Measurements from ENCODE around the gene PRKD3.

Gene PRKD3

DNA sequence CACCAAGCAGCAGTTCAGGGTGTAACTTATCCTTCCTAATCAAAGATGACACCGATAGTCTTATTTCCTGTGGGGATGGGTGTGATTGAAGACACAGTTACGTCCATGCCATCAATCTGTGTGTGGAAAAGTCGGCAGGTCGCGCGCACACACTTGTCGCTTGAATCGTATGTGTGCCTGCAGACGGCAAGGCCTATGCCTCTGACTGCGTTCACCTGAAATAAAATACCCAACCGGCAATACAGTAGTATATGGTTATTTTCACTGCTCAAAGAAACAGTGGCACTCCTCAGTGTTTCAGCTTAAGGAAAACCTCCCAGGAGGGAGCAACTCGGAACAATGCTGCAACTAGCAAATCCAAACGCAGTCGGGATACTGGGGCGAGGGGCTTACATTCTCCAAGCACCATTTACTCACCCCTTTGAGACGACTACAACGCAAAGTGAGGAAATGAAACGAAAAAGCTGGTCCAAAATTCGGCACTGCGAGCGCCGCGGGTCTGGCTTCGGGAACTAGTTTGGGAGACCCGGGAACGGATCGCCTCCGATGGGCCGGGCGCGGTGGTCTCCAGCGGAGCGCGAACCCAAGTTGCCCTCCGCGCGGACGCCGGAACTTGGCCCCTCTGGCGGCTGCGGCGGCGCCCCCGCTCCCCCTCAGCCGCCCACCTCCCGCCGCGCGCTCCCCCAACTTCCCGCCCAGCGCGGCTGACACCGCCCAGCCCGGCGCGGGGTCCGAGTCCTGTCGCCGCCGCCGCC is 675 bp downstream of the PRKD3 start:
- TF ChIP-seq, protein P1, sequence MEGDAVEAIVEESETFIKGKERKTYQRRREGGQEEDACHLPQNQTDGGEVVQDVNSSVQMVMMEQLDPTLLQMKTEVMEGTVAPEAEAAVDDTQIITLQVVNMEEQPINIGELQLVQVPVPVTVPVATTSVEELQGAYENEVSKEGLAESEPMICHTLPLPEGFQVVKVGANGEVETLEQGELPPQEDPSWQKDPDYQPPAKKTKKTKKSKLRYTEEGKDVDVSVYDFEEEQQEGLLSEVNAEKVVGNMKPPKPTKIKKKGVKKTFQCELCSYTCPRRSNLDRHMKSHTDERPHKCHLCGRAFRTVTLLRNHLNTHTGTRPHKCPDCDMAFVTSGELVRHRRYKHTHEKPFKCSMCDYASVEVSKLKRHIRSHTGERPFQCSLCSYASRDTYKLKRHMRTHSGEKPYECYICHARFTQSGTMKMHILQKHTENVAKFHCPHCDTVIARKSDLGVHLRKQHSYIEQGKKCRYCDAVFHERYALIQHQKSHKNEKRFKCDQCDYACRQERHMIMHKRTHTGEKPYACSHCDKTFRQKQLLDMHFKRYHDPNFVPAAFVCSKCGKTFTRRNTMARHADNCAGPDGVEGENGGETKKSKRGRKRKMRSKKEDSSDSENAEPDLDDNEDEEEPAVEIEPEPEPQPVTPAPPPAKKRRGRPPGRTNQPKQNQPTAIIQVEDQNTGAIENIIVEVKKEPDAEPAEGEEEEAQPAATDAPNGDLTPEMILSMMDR (IDR thresholded peaks at IDR 0.05; ENCODE audit: low read length, missing control alignments) = no peak
- peak overlapping the region; percentile 77 for H3K4me3 ChIP-seq (replicated peaks; ENCODE audit: low read depth, low read length)
- DNase-seq (ENCODE audit: low read depth) = peak; percentile 40

DNA sequence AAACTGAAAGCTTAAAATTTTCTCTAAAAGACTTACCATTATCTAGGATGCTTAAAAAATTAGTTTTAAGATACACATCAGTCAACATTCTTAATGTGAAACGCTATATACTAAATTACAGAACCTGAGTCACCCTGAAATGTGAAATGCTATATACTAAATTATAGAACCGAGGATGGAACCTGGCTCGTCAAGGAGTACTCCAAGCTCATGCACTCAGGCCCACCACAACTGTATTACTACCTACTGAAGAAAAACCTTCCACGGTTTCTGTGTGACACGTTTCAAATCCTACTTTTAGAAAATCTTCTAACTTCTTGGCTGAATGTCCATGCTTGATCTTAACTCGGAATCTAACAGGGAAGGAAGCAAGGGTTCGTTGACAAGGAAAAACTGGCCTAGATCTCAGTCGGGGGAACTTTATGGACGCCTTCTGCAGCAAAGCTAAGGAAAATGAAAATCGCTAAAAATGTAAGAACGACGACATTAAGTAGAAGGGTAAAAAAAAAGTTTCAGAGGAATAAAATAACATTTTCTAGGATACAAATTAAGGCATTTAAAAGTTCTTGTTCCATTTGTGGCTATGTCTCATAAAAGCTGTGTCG is 1.4 kb downstream of the PRKD3 start:
- peak overlapping the region; percentile 77 for H3K4me3 ChIP-seq (replicated peaks; ENCODE audit: low read depth, low read length)
- TF ChIP-seq, protein P1 (IDR thresholded peaks at IDR 0.05; ENCODE audit: low read length, missing control alignments) = no peak
- peak; percentile 3 for DNase-seq (ENCODE audit: low read depth)

DNA sequence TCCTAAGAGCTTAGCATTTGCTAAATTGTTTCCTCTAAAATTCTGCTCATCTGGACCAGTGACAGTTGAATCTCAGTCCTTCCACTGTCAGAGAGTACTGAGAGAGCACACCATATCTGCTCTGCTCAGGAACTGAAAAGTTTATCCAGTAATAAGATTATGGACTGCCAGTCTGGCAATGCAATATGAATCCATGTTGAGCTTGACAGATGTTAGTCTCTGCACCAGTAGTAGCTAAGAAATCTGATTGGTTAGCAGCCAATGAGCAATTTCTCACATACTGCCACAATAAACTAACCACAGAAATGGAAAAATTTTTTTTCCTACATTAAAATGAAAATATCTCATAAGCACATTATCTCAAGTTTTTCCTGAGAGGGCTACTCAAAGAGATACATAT is 2.3 kb downstream of the PRKD3 start:
- peak overlapping the region; percentile 77 for H3K4me3 ChIP-seq (replicated peaks; ENCODE audit: low read depth, low read length)
- DNase-seq (ENCODE audit: low read depth) = peak; percentile 55
- TF ChIP-seq, protein P1 (IDR thresholded peaks at IDR 0.05; ENCODE audit: low read length, missing control alignments) = no peak

DNA sequence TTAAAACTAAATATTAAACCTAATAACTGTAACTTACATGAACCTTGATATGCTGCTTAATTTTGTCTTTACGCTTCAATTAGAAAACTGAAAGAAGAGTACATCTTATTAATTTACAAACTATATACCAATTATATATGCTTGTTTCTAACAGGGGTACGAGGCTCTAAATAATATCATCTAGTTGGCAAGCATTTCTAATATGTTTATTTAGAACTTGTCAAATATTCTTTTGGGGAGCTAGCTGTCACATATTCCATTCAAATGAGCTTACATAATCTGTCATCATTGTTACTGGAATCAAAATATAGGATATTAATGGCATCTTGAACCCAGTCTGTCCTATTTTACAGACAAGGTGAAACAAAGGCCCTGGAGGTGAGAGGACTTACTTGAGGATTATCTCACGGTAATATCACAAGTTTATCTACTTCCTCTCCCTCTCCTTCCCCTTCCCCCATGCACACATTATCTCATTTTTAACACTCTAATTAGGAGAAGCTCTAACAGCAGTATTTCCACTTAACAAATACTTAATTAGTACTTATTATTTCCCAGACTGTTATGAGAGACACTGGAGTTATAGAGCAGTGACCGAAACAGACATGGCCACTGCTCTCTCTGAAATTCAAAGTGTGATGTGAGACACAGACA is 3.5 kb downstream of the PRKD3 start:
- no peak for DNase-seq (ENCODE audit: low read depth)
- H3K4me3 ChIP-seq (replicated peaks; ENCODE audit: low read depth, low read length) = no peak overlapping the region
- TF ChIP-seq, protein P1 (IDR thresholded peaks at IDR 0.05; ENCODE audit: low read length, missing control alignments) = no peak

DNA sequence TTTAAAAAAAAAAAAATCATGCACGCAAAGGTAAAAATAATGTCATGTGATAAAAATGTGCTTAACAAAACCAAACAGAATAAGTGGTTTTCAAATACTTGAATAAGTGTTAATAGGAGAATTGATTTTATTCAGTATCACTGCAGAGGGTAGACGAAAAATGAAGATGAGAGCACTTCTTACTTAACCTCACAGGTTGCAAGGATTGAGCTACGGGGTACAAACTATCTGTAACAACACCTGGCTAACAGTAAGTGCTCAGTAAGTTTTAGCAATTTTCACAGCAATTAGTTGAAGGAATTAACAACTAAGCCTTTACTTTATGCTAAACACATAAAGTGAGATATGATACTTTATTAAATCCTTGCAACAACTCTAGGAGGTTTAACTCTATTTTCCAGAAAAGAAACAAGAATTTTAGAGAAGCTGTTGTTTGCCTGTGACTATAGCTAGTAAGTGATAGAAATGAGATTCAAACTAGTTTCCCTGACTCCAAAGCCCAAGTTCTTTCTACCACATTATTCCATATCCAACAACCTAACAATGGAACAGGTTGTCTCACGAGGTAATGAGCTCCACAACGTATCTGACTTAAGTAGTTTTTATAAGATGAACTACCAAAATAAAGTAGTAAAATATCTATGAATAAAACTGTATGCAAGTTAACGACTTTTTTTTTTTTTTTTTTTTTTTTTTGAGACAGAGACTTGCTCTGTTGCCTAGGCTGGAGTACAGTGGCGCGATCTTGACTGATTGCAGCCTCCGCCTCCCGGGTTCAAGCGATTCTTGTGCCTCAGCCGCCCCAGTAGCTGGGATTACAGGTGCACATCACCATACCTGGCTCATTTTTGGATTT is 4.7 kb downstream of the PRKD3 start:
- no peak for DNase-seq (ENCODE audit: low read depth)
- H3K4me3 ChIP-seq (replicated peaks; ENCODE audit: low read depth, low read length) = no peak overlapping the region

DNA sequence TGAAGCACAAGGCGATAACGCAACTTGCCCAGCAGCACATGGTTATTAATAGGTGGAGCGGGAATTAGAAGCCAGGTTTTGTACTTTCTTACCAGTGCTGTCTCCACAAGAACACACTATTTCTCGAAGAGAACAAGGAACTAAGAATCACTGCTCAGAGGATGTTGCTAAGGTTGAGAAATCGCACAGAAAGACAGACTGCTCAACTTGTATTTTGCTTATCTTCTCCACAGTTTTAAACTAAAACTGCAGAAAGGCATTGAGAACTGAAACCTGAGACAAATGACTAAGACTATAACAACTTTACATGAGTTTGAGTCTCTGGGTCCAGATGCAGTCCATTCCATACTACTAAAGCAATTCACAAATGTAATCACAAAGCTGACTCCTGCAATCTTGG is 6.2 kb downstream of the PRKD3 start:
- DNase-seq (ENCODE audit: low read depth) = peak; percentile 64
- TF ChIP-seq, protein P1 (IDR thresholded peaks at IDR 0.05; ENCODE audit: low read length, missing control alignments) = no peak
- no peak overlapping the region for H3K4me3 ChIP-seq (replicated peaks; ENCODE audit: low read depth, low read length)

More for the DNA sequence above, 4.7 kb downstream of the PRKD3 start:
- TF ChIP-seq, protein P1 (IDR thresholded peaks at IDR 0.05; ENCODE audit: low read length, missing control alignments) = no peak
